Upper lobe of left lung (tissue), 4 donors: ENCODE results near the gene DMRT3.

ENCODE experiments used
- EP300 ChIP-seq, 4 donors: sonication (generic); formaldehyde crosslinking; IDR thresholded peaks; one replicate each; pipeline ENCODE4 v1.5.1; 2017; ENCODE audit warnings: antibody characterized with exemption in 4 of 4, control low read depth in 2 of 4
- POLR2A ChIP-seq, 4 donors: fragments of 450-650 bp; IDR thresholded peaks; one replicate each; pipeline ENCODE4 v1.5.1; 2016 to 2017; ENCODE audit warnings: antibody characterized with exemption in 4 of 4, mild to moderate bottlenecking in 2 of 4
- POLR2AphosphoS5 ChIP-seq, 2 donors: sonication (generic); formaldehyde crosslinking; IDR thresholded peaks; one replicate each; pipeline ENCODE4 v1.5.1; 2017; ENCODE audit warnings: antibody characterized with exemption in 2 of 2
- TF ChIP-seq, protein P1 (sequence below), 6 experiments: fragments of 450-650 bp in 4 of 6; fragments of 200-600 bp in 2 of 6; sonication (generic) in 2 of 6; IDR thresholded peaks; one replicate each; pipeline ENCODE4 v1.5.1; 2016 to 2019; ENCODE audit warnings: antibody characterized with exemption in 6 of 6

GRCh38 chr9:979983-980382 is 3.5 kb downstream of the DMRT3 start:
- TF ChIP-seq POLR2A (IDR thresholded peaks at IDR 0.05) (no peak), EP300 (IDR thresholded peaks at IDR 0.05) (no peak), POLR2AphosphoS5 (IDR thresholded peaks at IDR 0.05) (no peak)
- TF ChIP-seq, protein P1, sequence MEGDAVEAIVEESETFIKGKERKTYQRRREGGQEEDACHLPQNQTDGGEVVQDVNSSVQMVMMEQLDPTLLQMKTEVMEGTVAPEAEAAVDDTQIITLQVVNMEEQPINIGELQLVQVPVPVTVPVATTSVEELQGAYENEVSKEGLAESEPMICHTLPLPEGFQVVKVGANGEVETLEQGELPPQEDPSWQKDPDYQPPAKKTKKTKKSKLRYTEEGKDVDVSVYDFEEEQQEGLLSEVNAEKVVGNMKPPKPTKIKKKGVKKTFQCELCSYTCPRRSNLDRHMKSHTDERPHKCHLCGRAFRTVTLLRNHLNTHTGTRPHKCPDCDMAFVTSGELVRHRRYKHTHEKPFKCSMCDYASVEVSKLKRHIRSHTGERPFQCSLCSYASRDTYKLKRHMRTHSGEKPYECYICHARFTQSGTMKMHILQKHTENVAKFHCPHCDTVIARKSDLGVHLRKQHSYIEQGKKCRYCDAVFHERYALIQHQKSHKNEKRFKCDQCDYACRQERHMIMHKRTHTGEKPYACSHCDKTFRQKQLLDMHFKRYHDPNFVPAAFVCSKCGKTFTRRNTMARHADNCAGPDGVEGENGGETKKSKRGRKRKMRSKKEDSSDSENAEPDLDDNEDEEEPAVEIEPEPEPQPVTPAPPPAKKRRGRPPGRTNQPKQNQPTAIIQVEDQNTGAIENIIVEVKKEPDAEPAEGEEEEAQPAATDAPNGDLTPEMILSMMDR (IDR thresholded peaks at IDR 0.05), result no peak
